Measurements from ENCODE around the gene OLFM1.

OLFM1 gene

GRCh38 chr9:135079018-135079417 lies 8.4 kb upstream of the OLFM1 start:
- TF ChIP-seq ZBTB7A (IDR thresholded peaks at IDR 0.05; ENCODE audit: low read depth) (no peak), USF1 (IDR thresholded peaks at IDR 0.05) (no peak), TEAD4 (IDR thresholded peaks at IDR 0.05) (no peak), RAD21 (IDR thresholded peaks at IDR 0.05; ENCODE audit: low read depth) (no peak), YY1 (IDR thresholded peaks at IDR 0.05; ENCODE audit: low read depth) (no peak), EGR1 (IDR thresholded peaks at IDR 0.05) (no peak), REST (IDR thresholded peaks at IDR 0.05; ENCODE audit: low read depth) (no peak), TCF12 (IDR thresholded peaks at IDR 0.05; ENCODE audit: low read depth) (no peak), FOXM1 (IDR thresholded peaks at IDR 0.05; ENCODE audit: borderline replicate concordance, low read depth) (no peak), MAX (IDR thresholded peaks at IDR 0.05) (no peak), NFIC (IDR thresholded peaks at IDR 0.05) (no peak), EP300 (IDR thresholded peaks at IDR 0.05; ENCODE audit: borderline replicate concordance) (no peak), CREB1 (IDR thresholded peaks at IDR 0.05; ENCODE audit: low read depth) (no peak), CEBPB (IDR thresholded peaks at IDR 0.05) (no peak), TAF1 (IDR thresholded peaks at IDR 0.05; ENCODE audit: low read depth) (no peak)

- TF ChIP-seq CEBPB (IDR thresholded peaks at IDR 0.05) (no peak), YY1 (IDR thresholded peaks at IDR 0.05; ENCODE audit: low read depth) (no peak), FOXM1 (IDR thresholded peaks at IDR 0.05; ENCODE audit: borderline replicate concordance, low read depth) (no peak), RAD21 (IDR thresholded peaks at IDR 0.05; ENCODE audit: low read depth) (no peak), REST (IDR thresholded peaks at IDR 0.05; ENCODE audit: low read depth) (no peak), TEAD4 (IDR thresholded peaks at IDR 0.05) (no peak), TAF1 (IDR thresholded peaks at IDR 0.05; ENCODE audit: low read depth) (no peak), MAX (IDR thresholded peaks at IDR 0.05) (no peak), CREB1 (IDR thresholded peaks at IDR 0.05; ENCODE audit: low read depth) (no peak), NFIC (IDR thresholded peaks at IDR 0.05) (no peak), EGR1 (IDR thresholded peaks at IDR 0.05) (no peak), TCF12 (IDR thresholded peaks at IDR 0.05; ENCODE audit: low read depth) (no peak), ZBTB7A (IDR thresholded peaks at IDR 0.05; ENCODE audit: low read depth) (no peak), EP300 (IDR thresholded peaks at IDR 0.05; ENCODE audit: borderline replicate concordance) (no peak), USF1 (IDR thresholded peaks at IDR 0.05) (no peak)
Measured at GRCh38 chr9:135079676-135080075, 7.8 kb upstream of the OLFM1 start.

- TF ChIP-seq RAD21 (IDR thresholded peaks at IDR 0.05; ENCODE audit: low read depth), result no peak
- TF ChIP-seq REST (IDR thresholded peaks at IDR 0.05; ENCODE audit: low read depth), result no peak
- no peak for TF ChIP-seq TEAD4 (IDR thresholded peaks at IDR 0.05)
- TF ChIP-seq FOXM1 (IDR thresholded peaks at IDR 0.05; ENCODE audit: borderline replicate concordance, low read depth), result no peak
- TF ChIP-seq MAX (IDR thresholded peaks at IDR 0.05), result no peak
- no peak for TF ChIP-seq TAF1 (IDR thresholded peaks at IDR 0.05; ENCODE audit: low read depth)
- no peak for TF ChIP-seq YY1 (IDR thresholded peaks at IDR 0.05; ENCODE audit: low read depth)
- no peak for TF ChIP-seq CEBPB (IDR thresholded peaks at IDR 0.05)
- TF ChIP-seq ZBTB7A (IDR thresholded peaks at IDR 0.05; ENCODE audit: low read depth), result no peak
- no peak for TF ChIP-seq NFIC (IDR thresholded peaks at IDR 0.05)
- no peak for TF ChIP-seq TCF12 (IDR thresholded peaks at IDR 0.05; ENCODE audit: low read depth)
Measured at GRCh38 chr9:135080286-135081263, 6.9 kb upstream of the OLFM1 start.

Data from Ishikawa (cell line).